ENCODE data around the gene CD300A.
A peak's percentile ranks its signal among the peaks of the same experiment; 100 is the strongest.
"Not testable (repeated sequence)": the region's sequence is repeated elsewhere in the genome, so short reads cannot be mapped to it uniquely, and the experiment has no call there.

Gene CD300A

DNA sequence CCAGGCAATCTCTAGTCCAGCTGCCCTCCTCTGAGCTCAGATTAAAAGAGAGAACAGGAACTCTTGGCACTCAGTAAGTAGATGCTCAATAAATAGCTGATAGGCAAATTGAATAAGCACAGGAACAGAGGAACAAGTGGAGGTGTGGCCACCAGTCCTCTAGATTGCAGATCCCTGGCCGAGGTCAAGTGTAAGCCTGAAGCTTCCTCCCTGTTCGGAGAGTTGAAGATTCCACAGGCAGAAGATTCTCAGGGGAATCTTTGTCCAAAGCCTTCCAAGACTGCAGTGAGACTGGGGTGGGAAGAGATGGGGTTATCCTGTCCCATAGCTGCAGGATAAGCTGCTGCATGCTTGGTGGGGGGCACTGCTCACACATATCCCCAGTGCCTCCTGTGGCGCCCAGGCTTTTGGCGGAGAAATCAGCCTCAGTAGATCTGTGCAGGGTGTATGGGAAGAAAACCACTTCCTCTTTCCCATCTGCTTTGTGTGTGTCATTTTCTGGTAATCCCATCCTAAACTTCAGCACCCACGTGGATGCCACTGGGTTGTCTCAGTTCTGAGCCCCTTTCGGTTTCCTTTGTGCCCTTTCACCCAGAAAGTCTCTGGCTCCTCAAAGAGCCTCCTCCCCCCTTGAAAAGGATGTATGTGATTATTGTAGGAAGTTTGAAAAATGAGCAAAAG is 12.1 kb downstream of the CD300A start:
- DNase-seq (ENCODE audit: low read depth), result no peak

DNA sequence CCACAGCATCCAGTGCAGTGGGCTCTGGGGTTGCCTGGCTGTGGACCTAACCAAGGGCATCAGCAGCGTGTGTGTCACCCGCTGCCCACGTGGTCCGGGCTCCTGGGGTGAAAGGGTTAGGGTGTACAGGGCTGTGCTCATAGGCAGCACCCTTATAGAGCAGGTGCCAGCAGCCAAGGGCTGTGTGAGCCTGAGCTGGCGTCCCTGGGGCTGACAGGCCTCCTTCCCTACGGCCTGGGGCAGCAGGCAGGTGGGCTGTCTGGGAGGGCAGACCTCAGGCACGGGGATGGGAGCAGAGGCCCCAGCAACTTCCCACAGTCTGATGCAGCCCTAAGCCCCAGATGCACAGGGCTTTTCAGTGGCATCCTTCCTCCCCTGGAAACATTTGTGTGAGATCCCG is 13.9 kb downstream of the CD300A start:
- no peak for DNase-seq (ENCODE audit: low read depth)

DNA sequence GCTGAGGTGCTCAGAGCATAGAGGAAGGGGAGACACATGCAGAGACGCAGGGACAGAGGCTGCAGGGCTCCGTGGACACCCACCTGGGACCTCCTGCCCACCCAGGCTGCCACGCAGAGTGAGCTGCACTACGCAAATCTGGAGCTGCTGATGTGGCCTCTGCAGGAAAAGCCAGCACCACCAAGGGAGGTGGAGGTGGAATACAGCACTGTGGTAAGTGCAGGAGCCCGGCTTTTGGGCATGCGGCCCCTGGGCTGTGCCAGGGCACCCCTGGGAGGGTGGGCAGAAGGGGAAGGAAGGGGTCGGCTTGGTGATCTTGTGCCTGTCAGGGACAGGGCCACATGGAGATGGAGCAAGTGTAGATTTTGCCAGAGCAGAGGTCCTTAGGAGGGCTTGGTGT is 15.2 kb downstream of the CD300A start:
- no peak for DNase-seq (ENCODE audit: low read depth)

DNA sequence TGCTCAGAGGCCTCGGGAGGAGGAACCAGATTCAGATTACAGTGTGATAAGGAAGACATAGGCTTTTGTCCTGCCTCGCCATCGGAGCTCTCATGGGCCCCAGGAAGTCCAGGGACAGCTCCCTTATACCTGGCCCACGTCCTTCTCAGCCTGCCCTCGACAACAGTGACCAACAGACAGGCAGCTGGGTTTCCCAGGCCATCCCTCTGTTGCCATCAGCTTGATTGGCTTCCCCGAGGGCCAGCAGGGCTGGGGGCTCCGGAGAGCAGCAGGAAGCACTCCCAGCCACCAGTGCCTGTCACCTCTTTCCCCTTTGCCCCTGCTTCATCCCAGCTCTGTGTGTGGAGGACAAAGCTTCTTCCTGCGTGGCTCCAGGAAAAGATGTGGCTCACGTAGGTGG is 17.6 kb downstream of the CD300A start:
- DNase-seq (ENCODE audit: low read depth), result no peak

DNA sequence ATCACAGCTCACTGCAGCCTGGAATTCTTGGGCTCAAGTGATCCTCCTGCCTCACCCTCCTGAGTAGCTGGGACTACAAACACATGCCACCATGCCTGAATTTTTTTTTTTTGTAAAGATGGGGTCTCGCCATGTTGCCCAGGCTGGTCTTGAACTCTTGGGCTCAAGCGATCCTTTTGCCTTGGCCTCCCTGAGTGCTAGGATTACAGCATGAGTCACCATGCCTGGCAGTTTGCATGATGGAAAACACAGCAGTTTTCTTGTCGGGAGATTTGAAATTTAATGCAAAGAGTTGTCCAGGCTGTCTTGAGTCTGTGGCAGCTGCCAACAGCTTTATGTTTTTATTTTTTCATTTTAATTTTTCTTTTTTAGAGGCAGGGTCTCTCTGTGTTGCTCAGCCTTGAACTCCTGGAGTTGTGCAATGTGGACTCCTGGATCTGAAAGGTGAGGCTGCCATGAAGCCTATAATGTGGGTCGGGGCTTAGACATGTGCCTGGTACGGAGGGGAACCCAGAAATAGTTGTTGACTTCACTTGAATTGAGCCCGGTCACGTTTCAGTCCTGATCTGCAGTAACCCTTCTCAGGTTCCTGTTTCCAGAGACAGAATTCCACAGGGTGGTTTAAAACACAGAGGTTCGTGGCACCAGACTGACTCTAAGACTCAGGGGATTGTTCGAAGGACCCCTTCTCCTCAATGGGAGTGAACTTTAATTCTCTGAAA is 18.7 kb downstream of the CD300A start:
- DNase-seq (ENCODE audit: low read depth), result no peak

DNA sequence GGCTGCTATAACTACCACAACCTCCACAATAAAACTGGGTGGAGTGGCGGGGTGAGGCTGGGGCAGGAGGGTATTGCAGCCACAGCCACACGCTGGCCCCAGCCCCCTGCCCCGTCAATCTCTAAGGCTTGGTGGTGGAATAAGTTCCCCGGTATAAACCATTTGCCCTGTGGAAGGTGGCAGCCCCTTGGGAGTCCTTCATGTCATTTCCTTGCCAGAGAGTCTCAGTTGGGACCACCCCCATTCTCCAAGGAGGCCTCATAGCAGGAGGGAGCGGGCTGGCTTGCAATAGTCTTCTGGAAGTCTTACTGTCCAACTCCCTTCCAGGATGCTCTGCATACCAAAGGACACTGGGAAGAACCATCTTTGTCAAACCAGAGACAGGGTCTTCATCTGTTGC is 19.4 kb downstream of the CD300A start:
- no peak for DNase-seq (ENCODE audit: low read depth)

DNA sequence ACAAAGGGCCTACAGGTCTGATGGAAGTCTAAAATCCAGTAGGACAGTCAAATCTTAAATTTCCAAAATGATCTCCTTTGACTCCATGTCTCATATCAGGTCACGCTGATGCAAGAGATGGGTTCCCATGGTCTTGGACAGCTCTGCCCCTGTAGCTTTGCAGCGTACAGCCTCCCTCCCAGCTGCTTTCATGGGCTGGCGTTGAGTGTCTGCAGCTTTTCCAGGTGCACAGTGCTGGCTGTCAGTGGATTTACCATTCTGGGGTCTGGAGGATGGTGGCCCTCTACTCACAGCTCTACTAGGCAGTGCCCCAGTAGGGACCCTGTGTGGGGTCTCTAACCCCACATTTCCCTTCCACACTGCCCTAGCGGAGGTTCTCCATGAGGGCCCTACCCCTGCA is 21.8 kb downstream of the CD300A start:
- not testable (repeated sequence) for DNase-seq (ENCODE audit: low read depth)

DNA sequence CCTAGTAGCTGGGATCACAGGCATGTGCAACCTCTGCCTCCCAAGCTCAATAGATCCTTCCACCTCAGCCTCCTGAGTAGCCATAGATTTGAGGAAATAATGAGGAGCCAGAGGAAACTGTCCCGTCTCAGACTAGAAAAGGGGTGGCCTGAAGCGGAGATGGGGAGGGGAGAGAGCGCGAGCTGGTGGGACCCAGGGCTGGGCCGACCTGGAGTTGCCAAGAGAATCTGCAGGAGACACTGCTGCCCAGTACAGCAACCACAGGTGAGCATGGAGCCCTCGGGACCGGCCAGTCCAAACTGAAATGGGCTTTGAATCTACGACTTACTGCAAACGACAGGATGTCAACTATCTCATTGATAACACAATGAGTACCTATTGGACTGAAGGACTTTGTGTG is 24.3 kb downstream of the CD300A start:
- DNase-seq (ENCODE audit: low read depth), result no peak

DNA sequence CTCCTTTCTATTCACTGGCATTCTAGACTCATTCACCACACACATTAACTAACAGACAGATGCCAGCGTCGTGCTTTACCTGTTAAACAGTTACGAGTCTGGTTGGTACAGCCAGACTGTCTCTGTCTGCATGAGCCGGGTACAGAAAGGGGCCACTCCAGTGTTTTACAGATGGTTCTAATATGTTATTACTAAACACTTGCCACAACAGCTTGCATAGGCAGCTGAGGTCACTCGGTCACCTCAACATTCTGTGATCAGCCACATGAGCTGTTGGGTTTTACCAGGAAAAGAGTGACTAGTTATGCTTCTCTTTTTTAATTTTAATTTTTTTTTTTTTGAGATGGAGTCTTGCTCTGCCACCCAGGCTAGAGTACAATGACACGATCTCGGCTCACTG is 25.2 kb downstream of the CD300A start:
- no peak for DNase-seq (ENCODE audit: low read depth)

DNA sequence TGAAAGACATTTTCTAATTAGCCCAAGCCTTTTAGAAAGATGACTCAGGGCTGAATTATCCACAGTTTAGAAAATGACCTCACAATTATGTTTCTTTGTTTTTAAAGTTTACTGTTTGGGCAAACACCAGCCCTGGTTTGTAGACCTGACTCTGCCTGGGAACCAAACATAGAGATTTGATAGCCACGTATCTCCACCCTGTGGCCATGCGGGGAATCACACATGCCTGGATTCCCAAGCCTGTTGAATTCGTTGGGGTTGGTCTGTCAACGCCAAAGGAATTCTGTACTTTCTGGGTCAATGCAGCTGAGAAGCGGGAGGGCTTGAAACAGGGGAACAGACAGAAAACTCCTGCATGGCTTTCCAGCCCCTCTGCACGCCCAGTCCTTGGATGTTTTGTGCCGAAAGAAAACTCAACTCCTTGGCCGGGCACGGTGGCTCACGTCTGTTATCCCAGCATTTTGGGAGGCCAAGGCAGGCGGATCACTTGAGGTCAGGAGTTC is 26.9 kb downstream of the CD300A start:
- DNase-seq (ENCODE audit: low read depth), result peak; percentile 59

DNA sequence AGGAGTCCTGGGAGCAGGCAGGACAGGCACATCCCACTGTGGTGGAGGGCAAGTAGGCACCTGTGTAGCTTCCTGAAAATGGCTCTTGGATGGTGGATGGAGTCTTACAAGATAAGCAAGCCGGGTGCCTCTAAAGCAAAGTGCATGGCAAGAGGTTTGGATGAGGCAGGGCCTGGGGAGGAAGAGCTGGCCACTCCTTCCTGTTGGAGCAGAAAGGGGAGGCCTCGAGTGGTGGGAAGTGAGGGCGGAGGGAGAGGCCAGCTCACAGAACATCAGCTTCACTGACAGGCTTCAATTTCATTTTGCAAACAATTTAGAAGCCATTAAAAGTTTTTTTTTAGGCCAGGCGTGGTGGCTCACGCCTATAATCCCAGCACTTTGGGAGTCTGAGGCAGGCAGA is 31.0 kb downstream of the CD300A start:
- DNase-seq (ENCODE audit: low read depth), result no peak

DNA sequence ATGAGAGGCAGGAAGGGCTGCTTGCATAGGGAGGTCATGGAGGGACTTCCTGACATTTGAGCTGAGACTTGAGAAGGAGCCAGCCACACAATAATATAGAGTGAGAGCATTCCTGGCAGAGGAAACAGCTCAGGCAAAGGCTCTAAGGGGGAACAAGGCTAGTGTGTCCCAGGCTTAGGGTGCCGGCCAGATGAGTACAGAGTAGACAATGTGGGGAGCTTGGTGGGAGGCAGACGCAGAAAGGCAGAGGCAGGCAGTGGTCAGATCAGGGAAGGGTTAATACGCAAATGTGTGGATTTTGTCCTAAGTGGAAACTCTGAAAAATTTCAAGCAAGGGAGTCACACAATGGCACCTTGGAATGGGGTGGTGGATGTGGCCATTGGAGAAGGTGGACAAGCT is 33.6 kb downstream of the CD300A start:
- no peak for DNase-seq (ENCODE audit: low read depth)

DNA sequence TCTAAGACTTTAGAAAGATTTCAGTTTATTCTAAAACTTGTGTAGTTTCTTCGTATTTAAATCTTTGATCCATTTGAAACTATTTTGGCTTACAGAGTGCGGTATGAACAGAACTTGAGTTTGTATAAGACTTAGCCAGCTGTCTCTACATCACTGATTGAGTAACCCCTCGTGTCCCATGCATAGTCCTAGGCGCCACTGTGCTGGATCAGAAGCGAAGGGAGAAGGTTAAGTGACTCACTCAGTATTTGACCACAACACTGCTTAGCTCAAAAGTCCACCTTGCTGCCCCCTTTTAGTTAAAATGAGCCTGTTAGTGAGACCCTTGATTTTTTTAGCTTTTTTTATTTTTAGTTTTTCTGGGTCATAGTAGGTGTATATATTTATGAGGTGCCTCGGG is 36.4 kb downstream of the CD300A start:
- no peak for DNase-seq (ENCODE audit: low read depth)

DNA sequence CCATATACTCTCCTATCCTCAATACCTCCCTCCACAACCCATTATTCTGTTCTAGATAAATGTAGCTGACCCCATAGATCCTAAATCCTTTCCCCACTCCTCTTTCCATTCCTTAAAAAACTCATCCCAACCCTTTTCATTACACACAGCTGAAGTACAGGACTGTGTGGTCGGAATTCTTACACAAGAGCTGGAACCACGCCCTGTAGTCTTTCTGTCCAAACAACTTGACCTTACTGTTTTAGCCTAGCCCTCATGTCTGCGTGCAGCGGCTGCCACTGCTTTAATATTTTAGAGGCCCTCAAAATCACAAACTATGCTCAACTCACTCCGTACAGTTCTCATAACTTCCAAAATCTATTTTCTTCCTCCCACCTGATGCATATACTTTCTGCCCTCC is 37.5 kb downstream of the CD300A start:
- not testable (repeated sequence) for DNase-seq (ENCODE audit: low read depth)

DNA sequence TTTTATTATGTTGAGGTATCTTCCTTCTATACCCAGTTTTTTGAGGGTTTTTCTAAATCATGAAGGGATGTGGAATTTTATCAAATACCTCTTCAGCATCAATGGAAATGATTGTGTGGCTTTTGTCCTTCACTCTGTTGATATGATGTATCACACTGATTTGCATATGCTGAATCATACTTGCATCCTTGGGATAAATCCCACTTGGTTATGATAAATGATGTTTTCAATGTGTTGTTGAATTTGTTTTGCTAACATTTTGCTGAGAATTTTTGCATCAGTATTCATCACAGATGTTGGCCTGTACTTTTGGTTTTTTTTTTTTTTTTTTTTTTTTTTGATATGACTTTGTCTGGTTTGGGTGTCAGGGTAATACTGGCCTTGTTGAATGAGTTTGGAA is 41.7 kb downstream of the CD300A start:
- DNase-seq (ENCODE audit: low read depth), result no peak

DNA sequence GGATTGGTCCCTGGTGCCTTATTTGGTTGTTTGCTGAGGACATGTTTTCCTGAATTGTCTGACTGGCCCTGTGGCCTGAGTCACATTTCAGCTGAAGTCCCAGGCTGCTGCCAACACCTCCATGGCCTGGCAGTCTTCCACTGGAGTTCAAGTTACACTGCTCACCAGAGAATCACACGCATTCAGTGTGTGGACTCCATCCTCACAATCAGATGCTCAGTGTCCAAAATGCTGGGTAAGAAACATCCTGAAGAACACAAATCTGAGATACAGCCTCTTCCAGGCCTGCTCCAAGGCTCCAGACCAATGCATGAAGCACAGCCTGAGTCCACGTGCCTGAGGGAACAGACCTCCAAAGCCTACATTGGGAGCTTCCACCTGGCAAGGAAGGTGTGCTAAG is 45.6 kb downstream of the CD300A start:
- no peak for DNase-seq (ENCODE audit: low read depth)

DNA sequence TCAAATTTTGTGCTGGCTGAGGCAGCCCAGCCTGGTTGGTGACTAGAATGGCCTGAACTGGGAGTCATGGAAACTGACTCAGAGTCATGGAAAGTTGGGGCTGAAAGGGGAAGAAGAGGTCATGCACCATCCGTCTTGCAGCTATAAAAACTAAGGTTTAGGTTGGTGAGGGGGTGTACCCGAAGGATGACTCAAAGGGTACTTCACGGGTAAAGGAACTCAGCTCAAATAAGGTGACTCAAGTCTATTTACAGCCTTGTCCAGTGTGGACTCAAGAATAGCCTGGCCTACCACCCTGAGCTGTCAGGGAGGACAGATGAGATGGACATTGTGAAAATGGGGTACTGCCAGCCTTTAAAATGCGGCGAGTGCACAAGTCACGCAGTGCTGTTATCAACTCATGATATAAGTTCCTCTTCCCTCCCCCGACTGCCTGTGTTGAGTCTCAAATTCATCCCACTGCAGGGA is 46.2 kb downstream of the CD300A start:
- peak; percentile 23 for DNase-seq (ENCODE audit: low read depth)

DNA sequence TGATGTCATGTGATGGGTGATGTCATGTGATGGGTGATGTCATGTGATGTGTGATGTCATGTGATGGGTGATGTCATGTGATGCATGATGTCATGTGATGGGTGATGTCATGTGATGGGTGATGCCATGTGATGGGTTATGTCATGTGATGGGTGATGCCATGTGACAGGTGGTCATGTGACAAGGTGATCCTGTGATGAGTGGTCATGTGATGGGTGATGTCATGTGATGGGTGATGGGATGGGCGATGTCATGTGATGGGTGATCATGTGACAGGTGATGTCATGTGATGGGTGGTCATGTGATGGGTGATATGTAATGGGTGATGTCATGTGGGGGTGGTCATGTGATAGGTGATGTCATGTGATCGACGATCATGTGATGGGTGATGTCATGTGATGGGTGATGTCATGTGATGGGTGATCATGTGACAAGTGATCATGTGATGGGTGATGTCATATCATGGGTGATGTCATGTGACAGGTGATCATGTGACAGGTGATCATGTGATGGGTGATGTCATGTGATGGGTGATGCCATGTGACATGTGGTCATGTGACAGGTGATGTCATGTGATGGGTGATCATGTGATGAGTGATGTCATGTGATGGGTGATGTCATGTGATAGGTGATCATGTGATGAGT is 47.7 kb downstream of the CD300A start:
- DNase-seq (ENCODE audit: low read depth), result no peak

DNA sequence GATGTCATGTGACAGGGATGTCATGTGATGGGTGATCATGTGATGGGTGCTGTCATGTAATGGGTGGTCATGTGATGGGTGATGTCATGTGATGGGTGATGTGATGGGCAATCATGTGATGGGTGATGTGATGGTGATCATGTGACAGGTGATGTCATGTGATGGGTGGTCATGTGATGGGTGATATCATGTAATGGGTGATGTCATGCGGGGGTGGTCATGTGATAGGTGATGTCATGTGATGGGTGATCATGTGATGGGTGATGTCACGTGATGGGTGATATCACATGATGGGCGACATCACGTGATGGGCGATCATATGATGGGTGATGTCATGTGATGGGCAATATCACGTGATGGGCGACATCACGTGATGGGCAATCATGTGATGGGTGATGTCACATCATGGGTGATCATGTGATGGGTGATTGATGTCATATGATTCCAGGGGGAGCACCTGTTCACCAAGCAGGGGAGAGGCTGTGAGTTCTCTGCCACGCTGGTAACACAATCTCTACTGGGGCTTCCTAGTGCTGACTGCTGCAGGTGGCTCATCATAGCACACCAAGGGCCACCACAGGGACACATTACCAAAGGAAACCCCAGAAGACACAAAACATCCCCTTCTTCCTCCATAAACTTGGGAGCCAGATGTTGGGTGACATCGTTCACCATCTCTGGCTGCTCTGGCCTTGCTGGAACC is 48.3 kb downstream of the CD300A start:
- no peak for DNase-seq (ENCODE audit: low read depth)

DNA sequence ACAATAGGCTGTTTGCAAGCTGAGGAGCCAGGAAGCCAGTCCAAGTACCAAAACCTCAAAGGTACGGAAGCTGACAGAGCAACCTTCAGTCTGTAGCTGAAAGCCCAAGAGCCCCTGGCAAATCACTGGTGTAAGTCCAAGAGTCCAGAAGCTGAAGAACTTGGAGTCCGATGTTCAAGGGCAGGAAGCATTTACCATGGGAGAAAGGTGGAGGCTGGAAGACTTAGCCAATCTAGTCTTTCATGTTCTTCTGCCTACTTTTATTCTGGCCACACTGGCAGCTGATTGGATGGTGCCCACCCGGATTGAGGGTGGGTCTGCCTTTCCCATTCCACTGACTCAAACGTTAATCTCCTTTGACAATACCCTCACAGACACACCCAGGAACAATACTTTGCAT is 49.5 kb downstream of the CD300A start:
- no peak for DNase-seq (ENCODE audit: low read depth)

DNA sequence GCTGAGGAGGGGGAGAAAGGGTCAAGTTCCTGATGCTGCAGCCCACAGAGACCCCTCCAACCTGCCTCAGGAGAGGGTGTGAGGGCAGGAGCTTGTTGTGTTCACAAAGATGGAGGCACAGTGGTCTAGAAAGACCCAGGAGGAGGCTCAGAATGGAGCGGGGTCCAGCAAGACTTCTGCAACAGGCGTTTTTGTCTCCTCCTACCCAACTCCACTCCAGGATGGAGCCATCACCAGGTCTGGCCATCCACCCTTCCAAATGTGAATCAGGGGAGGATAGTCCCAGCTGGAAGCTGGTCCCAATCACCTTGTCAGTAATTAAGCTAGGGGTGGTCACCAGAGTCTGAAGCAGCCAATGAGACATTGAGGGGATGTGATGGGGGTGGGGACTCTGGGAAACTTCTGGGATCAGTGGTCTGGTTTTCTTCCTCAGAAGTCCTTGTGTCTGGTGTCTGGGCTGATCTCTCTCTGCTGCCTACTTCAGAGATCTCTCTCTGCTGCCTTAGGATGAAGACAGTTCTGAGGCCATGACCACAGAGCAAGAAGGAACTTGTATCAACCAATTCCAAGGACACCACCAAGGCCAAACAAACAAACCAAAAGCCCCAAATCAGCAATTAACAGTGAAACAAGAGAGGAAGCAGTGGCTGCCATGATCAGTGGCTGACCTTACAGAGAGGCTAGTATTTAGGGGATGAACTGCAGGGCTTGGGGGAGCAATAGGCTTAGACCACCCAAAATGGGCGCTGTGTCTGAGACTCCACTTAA is 50.3 kb downstream of the CD300A start:
- no peak for DNase-seq (ENCODE audit: low read depth)
